ENCODE results near the gene PRR12. TPM values are rescaled to one million over a fixed set of nuclear protein-coding genes. Genes with fewer than 3 reads are reported as not detected.

The PRR12 gene
- total and polyA plus RNA-seq, 9 of the 15 experiments (the other 6 are each of a cell fraction or from before 2014, with no cell fraction given): 0.01 to 21.1 (median 0.98) TPM

DNA sequence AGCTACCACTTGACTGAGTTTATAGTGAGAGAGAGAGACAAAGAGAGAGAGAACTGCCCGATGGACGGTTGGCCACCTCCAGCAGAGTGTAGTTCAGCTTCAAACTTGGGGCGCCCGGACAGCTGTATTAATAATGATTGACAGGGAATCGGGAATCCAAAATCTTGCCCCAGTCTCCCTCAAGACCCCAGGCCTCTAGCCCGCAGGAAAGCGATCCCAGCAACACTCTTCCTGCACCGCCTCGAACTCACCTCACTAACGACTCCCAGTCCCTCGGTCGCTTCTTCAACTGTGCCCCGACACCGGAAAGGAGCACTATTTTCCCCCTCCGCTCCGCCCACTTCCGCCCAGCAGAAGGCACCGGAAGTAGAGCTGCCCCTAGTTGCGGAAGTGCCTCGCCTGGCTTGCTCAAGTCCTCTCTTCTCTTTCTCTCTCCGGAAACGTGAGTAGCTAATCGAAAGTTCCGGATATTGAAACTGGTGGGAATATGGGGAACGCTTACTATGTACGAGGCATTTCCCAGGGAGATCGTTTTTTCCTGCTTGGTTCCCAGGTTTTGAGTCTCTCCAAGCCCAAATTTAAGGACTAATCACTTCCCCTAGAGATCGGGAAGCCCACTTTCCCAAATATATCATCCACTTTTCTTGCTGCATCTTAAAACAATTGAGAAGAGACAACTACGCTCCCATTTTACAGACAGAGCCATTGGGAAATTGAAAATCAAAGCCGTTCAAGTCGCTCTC, 10.5 kb upstream of the PRR12 start, which contains the start of gene NOSIP:
TSS of gene NOSIP (minus strand) at position 293 of the 743 bp plus-strand sequence. CDS start 19,865 bp downstream, outside the sequence.
- FAIRE-seq: peak; percentile 95
- intact Hi-C loops (cut with micrococcal nuclease): no loop called here
- no TSS peak for BruUV-seq (replicated peaks)
- TF ChIP-seq BCOR (IDR thresholded peaks at IDR 0.05): peak; percentile 84
- TF ChIP-seq, protein P1, sequence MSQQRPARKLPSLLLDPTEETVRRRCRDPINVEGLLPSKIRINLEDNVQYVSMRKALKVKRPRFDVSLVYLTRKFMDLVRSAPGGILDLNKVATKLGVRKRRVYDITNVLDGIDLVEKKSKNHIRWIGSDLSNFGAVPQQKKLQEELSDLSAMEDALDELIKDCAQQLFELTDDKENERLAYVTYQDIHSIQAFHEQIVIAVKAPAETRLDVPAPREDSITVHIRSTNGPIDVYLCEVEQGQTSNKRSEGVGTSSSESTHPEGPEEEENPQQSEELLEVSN (IDR thresholded peaks at IDR 0.05; ENCODE audit: borderline replicate concordance in 1 of 2, extremely low read depth in 1 of 2, insufficient read depth in 1 of 2, insufficient read length in 1 of 2, low read depth in 1 of 2, low read length in 1 of 2, poor library complexity in 1 of 2, severe bottlenecking in 1 of 2): peak; percentile 39 to 60
- no peak for TF ChIP-seq SRSF9 (IDR thresholded peaks at IDR 0.05; ENCODE audit: borderline replicate concordance, low read depth, low read length)
- TF ChIP-seq, protein P2, sequence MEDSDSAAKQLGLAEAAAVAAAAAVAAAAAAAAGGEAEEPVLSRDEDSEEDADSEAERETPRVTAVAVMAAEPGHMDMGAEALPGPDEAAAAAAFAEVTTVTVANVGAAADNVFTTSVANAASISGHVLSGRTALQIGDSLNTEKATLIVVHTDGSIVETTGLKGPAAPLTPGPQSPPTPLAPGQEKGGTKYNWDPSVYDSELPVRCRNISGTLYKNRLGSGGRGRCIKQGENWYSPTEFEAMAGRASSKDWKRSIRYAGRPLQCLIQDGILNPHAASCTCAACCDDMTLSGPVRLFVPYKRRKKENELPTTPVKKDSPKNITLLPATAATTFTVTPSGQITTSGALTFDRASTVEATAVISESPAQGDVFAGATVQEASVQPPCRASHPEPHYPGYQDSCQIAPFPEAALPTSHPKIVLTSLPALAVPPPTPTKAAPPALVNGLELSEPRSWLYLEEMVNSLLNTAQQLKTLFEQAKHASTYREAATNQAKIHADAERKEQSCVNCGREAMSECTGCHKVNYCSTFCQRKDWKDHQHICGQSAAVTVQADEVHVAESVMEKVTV (CRISPR knock-in tag; IDR thresholded peaks at IDR 0.05): peak; percentile 40; the same call in 1 of the 2 replicates
- TF ChIP-seq HMGN3 (IDR thresholded peaks at IDR 0.05; ENCODE audit: borderline replicate concordance, extremely low read depth, insufficient read length, low read depth, low read length): no peak
- TF ChIP-seq CBFA2T3 (IDR thresholded peaks at IDR 0.05): no peak
- TF ChIP-seq ZNF24 (IDR thresholded peaks at IDR 0.05): no peak
- no peak for TF ChIP-seq RFX7 (CRISPR knock-in tag; IDR thresholded peaks at IDR 0.05)
- TF ChIP-seq, protein P3, sequence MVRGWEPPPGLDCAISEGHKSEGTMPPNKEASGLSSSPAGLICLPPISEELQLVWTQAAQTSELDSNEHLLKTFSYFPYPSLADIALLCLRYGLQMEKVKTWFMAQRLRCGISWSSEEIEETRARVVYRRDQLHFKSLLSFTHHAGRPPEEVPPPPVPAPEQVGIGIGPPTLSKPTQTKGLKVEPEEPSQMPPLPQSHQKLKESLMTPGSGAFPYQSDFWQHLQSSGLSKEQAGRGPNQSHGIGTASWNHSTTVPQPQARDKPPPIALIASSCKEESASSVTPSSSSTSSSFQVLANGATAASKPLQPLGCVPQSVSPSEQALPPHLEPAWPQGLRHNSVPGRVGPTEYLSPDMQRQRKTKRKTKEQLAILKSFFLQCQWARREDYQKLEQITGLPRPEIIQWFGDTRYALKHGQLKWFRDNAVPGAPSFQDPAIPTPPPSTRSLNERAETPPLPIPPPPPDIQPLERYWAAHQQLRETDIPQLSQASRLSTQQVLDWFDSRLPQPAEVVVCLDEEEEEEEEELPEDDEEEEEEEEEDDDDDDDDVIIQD (CRISPR knock-in tag; IDR thresholded peaks at IDR 0.05): no peak
- TF ChIP-seq HMG20B (CRISPR knock-in tag; IDR thresholded peaks at IDR 0.05): no peak
- TF ChIP-seq, protein P4, sequence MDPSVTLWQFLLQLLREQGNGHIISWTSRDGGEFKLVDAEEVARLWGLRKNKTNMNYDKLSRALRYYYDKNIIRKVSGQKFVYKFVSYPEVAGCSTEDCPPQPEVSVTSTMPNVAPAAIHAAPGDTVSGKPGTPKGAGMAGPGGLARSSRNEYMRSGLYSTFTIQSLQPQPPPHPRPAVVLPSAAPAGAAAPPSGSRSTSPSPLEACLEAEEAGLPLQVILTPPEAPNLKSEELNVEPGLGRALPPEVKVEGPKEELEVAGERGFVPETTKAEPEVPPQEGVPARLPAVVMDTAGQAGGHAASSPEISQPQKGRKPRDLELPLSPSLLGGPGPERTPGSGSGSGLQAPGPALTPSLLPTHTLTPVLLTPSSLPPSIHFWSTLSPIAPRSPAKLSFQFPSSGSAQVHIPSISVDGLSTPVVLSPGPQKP (CRISPR knock-in tag; IDR thresholded peaks at IDR 0.05): no peak
- TF ChIP-seq, protein P5, sequence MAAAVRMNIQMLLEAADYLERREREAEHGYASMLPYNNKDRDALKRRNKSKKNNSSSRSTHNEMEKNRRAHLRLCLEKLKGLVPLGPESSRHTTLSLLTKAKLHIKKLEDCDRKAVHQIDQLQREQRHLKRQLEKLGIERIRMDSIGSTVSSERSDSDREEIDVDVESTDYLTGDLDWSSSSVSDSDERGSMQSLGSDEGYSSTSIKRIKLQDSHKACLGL (CRISPR knock-in tag; IDR thresholded peaks at IDR 0.05; ENCODE audit: borderline replicate concordance, poor library complexity, severe bottlenecking): peak; percentile 20
- TF ChIP-seq, protein P6, sequence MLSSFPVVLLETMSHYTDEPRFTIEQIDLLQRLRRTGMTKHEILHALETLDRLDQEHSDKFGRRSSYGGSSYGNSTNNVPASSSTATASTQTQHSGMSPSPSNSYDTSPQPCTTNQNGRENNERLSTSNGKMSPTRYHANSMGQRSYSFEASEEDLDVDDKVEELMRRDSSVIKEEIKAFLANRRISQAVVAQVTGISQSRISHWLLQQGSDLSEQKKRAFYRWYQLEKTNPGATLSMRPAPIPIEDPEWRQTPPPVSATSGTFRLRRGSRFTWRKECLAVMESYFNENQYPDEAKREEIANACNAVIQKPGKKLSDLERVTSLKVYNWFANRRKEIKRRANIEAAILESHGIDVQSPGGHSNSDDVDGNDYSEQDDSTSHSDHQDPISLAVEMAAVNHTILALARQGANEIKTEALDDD (IDR thresholded peaks at IDR 0.05): no peak

More for the DNA sequence above, 10.5 kb upstream of the PRR12 start, which contains the start of gene NOSIP:
- DNase-seq (ENCODE audit: extremely low read depth in 1 of 4, low spot score in 3 of 4): peak; percentile 87 to 98 (median 90)
- H3K27me3 ChIP-seq (ENCODE audit: control insufficient read depth in 2 of 2, insufficient read depth in 2 of 2, low read length in 2 of 2): no peaks in the 10 kb centered on the region
- POLR2A ChIA-PET: interaction anchor here (0.5 to 3.4 kb wide), 11 partner anchors 9 to 279 kb away, joined by 3 to 30 read pairs (median 5); partner anchors contain the start of genes PRMT1, PRR12, RCN3 and RPS11
- H3K36me3 ChIP-seq (ENCODE audit: control insufficient read depth, insufficient read depth, low read length): peaks cover 16% of the 10 kb centered on the region; the same call in 2 of the 3 replicates
- peaks cover 10 to 13% of the 10 kb centered on the region in 2 experiments; a peak in 4 of 5 replicates for H3K4me1 ChIP-seq (replicated peaks in 1 of 2; ENCODE audit: control insufficient read depth in 2 of 2, insufficient read depth in 2 of 2, low read length in 2 of 2)
- no peaks in the 10 kb centered on the region for H4K20me1 ChIP-seq (replicated peaks; ENCODE audit: control insufficient read depth, insufficient read depth, low read length)
- H3K9me3 ChIP-seq (replicated peaks; ENCODE audit: control insufficient read depth, insufficient read depth, low read depth, low read length): no peaks in the 10 kb centered on the region
- peak within 1 kb of the TSS; percentile 78 for H3K4me3 ChIP-seq
- H2AFZ ChIP-seq (ENCODE audit: low read depth, low read length): peak within 1 kb of the TSS; percentile 95
- peak within 1 kb of the TSS; percentile 91 to 92 for H3K9ac ChIP-seq (ENCODE audit: insufficient read depth in 1 of 2, low read depth in 2 of 2, low read length in 2 of 2)
- CTCF ChIA-PET (ENCODE audit: low intra/inter-chr PET ratio): no interaction called here
- H3K9me1 ChIP-seq (ENCODE audit: control insufficient read depth, insufficient read depth, low read length): no peaks in the 10 kb centered on the region
- peak within 1 kb of the TSS; percentile 99 for H3K4me2 ChIP-seq (ENCODE audit: insufficient read depth, low read length)
- WGBS (ENCODE audit: insufficient coverage, low coverage, missing lambda C conversion rate): 4% methylated on average over 31 of the region's 31 CpGs
- peaks cover 36% of the 10 kb centered on the region for H3K79me2 ChIP-seq (ENCODE audit: control insufficient read depth, insufficient read depth, low read length)
- H3K27ac ChIP-seq (ENCODE audit: extremely low read depth, low read depth, low read length): peak within 1 kb of the TSS; percentile 81
- ATAC-seq: peak; percentile 97
- in situ Hi-C loops (cut with MboI): no loop called here

Data from K562 (cell line).